Embryonic facial prominence (tissue), 1 donor: ENCODE results near the gene CALML4.
"Not testable (repeated sequence)": the region's sequence is repeated elsewhere in the genome, so short reads cannot be mapped to it uniquely, and the experiment has no call there.

Experiments
- DNase-seq: peaks from one replicate; pipeline ENCODE4 v3.0.0-alpha.2; 2016; ENCODE audit errors: extremely low spot score

The CALML4 gene, protein sequence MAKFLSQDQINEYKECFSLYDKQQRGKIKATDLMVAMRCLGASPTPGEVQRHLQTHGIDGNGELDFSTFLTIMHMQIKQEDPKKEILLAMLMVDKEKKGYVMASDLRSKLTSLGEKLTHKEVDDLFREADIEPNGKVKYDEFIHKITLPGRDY

DNA sequence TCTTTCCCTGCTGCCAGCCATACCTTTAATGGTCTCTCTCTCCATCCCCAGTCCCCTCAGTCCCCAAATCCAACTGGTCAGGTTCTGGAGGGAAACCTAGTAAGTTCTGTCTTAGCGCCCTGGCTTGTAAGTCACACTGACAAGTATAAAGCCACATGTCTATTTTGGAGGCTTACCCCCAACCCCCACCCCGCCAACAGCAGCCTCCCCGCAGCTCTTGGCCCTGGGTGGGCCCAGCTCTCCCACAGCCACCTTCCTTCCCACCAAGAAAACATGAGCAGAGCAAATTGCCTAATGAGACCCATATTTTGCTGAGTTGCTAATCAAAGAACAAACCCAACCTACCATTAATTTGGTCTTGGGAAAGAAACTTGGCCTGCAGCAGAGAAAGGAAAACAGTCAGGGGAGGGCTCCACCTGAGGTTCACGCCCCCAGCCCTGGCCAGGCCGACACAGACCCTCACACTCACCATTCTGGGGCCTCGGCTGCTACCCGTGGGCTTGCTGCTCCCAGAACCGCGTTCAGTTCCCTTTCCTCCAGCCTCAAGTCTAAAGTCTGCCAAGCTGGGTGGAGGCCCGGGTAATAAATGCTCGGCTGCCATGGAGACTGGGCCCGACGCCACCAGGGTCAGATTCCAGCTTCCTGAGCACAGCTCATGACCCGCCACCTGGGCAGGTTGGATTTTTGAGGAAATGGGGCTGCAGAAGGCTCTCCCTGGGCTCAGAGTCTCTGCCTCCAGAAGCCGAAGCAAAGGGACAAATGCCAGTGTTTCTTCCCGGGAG, at the start of gene CALML4:
CALML4 (minus strand) TSS at position 557 of the 782 bp plus-strand sequence; CDS start at position 472, 85 bp downstream.
- no peak for DNase-seq

DNA sequence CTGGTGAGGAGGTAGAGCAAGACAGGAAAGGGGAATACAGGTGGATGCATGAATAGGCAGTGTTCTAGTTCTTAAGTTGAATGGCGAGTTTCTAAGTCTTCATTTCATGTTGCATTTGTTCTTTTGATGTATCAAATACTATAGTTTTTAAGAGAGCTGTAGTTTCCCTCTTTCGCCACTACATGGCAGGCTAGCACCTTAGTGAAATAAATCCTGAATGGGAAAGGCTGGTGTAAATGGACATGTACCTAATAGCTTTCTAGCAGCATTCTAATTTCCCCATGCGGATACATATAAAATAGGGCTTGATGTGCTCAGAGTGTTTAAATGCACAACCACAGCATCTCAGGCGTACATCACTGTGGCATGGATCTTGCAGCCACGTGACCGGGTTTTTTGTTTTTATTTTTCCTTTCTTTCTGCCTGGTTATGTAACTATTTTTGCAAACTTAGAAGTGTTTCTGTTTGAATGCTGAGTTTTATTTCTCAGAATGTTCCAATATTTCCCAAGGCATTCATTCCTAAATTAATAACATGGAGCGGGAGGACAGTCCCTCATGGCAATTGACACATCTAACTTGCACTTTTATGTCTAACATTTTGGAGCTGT, 47.9 kb upstream of the CALML4 start:
- DNase-seq, result peak; percentile 47

DNA sequence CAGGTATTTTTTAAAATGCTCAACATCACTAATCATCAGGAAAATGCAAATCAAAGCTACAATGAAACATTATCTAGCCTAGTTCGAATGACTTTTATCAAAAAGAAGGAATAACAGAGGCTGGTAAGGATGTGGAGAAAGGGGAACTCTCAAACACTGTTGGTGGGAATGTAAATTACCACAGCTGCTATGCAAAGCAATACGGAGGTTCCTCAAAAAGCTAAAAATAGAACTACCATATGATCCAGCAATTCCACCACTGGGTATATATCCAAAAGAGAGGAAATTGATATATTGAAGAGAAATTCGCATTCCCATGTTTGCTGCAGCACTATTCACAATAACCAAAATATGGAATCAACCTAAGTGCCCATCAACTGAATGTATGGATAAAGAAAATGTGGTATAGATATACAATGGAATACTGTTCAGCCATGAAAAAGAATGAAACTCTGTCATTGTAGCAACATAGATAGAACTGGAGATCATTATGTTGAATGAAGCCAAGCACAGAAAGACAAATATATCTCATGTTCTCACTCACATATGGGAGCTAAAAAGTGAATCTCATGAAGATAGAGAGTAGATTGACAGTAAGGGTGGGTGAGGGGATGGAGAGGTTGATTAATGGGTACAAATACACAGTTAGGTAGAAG, 44.1 kb upstream of the CALML4 start:
- DNase-seq, result no peak

DNA sequence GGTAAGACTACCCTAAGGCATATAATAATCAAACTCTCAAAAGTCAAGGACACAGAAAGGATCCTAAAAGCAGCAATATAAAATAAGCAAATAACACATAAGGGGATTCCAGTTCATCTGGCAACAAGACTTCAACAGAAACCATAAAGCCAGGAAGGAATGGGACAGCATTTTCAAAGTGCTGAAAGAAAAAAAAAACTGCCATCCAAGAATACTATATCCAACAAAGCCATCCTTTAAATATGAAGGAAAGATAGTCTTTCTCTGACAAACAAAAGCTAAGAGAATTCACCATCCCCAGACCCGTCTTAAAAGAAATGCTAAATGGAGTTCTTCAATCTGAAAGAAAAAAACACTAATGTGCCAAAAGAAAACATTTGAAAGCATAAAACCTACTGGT, 39.1 kb upstream of the CALML4 start:
- no peak for DNase-seq

DNA sequence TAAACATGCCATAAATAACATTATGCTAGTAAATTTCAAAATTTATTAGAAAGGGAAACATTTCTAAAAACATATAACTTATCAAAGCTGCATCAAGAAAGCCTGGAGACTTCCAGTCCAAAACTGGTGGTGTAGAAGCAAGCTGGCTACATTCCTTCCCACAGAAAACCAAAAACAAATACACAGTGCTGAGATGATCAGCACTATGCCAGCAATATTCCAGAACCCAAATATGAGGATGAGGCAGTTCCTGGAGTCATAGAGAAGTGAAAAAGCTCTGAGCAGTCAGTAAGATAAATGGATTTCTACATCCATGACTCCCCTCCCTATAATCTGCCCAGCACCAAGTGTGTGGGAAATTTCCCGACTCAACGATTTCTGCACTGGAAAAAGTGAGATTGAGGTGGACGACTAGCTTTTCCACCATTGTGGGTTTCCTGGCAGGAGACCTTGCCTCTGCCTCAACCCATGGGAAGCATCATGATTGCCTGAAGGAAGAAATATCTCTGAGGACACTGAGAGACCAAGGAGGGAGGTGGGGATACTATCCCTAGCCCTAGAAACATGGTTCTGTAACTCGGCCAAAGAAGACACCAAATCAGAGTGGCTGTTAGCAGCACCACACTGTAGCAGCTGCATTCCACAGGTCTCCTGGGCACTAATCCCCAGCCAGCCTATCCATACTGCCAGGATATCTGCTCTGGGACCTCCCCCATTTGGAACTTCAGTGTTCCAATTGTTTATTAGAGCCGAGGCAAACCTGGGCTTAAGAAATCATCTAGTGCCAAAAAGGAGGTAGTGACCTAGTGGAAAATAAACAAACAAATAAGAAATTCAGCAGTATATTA, 36.2 kb upstream of the CALML4 start:
- no peak for DNase-seq

DNA sequence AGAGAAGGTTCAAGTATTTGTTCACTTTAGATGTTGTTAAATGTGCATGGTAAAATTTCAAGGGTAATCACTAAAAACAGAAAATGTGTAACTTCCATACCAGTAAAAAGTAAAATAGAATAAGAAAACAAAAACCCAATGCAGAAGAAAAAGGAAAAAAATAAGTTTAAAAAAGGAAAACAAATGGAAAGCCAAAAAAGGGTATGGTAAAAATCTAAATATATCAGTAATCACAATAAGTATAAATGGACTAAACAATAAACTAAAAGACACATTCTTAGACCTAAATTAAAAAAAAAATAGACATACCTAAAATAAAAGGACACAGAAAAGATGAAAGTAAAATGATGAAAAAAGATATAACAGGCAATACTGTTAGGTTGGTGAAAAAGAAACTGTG, 33.9 kb upstream of the CALML4 start:
- DNase-seq, result no peak

DNA sequence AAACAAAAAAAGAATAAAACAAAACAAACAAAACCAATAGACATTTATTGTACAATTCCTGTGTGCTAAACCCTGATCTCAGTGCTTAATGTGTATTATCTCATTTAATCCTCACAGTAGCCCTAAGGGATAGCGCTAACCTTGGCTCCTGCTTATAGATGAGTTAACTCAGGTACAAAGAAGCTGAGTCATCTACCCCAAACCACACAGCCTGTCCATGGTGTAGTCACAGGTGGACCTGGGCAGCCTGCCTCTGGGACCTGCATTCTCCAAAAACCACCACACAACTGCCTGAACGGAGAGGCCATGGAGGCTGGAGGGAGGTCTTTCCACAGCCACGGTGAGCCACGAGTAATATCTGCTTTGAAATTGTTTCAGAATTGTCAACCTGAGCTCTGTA, 29.9 kb upstream of the CALML4 start:
- DNase-seq, result no peak

DNA sequence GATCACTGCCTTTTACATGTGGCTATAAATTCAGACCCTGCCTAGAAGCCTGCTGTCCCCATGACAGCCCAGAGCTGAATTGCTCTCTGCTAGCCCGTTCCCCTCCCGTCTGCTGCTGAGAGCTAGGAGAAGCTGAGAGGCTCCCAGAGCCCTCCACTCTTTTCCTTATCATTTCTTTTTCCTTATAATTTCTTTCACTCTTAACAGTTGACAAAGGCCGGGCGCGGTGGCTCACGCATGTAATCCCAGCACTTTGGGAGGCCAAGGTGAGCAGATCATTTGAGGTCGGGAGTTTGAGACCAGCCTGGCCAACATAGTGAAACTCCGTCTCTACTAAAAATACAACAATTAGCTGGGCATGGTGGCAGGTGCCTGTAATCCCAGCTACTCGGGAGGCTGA, 29.4 kb upstream of the CALML4 start:
- not testable (repeated sequence) for DNase-seq

DNA sequence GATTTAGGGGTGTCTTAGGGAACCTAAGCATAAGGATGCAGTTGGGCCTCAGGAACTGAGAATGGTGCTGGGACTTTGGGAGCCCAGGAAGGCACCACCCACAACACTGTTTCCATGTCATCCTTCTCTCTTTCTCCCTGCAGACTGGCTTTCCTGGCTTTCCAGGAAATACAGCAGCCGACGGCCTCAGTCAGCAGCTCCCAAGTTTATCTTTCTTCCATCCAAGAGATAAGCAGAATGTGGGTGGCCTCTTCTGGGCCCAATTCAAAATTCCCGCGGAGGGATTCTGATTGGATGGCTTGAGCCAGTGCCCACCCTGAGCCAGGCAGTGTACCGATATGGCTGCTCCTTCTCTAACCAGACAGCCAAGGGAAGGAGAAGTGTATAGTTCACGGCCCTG, 28.9 kb upstream of the CALML4 start:
- DNase-seq, result no peak

DNA sequence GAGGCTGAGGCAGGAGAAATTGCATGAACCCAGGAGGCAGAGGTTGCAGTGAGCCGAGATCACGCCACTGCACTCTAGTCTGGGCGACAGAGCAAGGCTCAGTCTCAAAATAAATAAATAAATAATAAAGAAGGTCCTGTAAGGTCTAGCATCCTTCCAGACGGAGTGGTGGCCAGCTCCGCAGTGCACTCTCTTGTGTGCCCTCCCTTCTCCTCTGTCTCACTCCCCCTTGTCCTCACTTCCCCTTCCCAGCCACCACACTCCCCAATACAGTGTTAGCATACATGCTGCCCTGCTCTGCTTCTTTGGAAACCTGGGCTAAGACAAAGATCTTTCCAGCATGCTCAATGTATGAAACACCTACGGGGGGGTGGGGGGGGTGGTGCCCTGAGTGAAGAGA, 27.8 kb upstream of the CALML4 start:
- no peak for DNase-seq

DNA sequence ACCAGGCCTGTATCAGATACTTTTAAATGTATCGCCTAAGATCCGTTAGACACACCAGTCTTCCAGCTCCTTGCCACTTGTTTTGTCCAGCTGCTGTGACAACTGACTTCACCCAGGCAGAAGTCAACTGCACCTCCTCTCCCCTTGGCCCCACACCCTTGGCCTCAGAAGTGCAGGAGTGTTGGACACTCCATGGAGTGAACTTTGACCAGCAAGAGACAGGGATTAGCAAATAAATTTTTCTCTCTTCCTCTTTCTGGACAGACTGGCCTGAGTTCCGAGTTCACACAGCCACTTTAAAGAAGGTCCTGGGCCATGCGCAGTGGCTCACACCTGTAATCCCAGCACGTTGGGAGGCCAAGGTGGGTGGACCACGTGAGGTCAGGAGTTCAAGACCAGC, 27.3 kb upstream of the CALML4 start:
- DNase-seq, result no peak

DNA sequence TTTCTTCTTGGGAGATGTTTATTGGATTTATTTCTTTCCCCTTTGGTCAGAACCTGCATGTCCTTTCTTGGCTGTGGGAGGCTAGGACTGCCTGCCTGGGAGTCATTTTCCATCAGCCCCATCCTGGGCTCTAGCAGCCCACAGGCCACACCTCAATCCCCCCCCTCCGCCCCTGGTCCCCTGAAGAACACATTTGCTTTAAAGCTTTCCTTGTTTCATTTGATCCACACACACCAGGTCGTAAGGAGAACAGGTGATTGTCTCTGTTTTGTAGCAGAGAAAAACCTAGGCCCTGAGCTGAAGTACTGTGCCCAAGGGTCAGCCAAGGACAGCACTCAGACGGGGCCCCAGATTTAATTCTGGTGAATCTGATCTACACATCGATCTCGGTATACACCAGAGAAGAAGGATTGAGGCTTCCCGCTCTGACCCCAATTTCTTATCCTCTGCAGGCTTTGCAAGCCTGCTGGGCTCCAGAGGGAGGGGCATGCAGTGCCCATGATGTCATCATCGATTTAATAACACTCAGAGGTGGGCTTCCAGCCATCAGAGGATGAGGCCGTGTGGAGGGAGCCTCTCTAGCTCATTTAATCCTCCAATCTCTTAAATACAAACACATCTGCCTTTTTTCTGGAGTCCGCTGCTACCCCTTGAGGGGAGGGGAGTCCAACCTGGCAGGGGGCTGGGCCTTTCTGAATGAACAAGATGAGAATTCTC, 26.1 kb upstream of the CALML4 start:
- DNase-seq, result no peak

DNA sequence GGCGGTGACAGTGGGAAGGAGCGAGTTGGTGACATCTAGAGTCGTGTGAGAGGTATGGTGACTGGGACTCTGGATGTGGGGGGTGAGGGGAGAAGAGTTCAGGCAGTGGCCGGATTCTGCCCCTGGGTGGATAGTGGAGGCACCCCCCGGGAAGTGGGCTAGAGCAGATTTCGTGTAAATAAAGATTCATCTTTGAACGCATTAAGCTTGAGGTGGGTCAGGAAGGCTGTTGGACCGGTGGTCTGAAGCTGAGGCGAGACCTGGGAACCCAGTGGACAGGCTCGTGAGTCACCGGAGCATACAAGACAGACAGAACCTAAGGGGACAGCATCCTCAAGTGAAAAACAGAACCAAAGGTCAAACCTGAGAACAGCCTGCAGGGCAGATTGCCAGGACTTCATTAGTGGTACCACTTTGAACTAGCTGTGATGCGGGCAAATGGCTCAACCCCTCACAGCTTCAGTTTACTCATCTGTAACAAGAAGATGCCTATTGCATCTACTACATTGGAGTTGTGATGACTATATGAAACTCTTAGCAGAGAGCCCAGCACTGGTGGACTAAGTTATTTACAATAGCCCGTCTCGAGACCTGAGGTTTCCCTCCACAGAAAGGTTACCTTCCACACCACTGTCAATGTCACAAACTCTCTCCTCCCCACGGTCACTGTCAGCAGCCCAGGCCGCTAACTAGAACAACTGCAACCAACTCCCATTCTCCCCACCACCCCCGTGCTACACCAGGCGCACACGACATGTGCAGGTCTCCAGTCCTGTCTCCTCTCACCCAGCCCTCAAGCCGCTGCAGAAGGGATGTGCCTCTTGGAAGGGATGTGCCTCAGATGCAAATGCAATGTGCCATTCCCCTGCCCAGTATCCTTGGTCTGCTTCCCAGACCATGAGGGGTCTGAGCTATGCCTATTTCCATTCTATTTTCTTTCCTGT, 25.3 kb upstream of the CALML4 start:
- no peak for DNase-seq

DNA sequence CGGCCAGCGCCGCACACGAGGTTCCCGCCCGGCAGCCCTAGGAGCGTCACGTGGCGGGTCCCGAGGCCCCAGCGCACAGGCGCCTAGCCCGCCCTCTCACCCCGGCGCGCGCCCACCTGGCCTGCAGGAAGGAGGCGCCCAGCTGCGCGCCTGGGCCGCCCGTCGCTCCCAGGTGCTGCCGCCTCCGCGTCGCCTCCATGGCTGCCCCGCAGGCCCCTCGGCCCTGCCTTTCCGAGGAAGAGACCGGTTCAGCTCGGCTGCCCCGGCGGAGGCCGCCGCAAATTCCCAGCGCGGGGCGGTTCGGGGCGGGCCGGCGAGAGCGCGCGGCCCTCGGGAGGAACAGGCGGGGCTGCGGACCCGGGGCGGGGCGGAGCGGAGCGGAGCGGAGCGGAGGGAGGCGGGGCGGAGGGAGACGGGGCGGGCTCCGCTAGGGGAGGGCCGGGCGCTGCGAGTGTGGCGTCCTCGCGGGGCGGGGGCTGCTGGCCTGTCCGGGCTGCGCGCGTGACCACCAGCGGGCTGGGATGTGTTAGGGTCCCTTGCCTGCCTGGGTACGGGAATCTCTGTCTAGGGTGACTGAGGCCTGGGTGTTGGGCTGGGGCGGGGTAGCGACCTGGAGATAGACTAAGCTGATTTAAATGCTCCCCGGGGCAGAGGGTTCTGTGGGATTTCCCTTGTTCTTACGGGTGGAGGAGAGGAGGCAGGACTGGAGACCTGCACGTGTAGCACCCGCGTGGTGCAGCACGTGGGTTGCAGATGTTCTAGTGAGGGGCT, 24.4 kb upstream of the CALML4 start, which contains the start of gene CLN6:
CLN6 (minus strand) TSS at position 343 of the 771 bp plus-strand sequence; CDS start at position 199, 144 bp downstream.
- peak; percentile 60 for DNase-seq

DNA sequence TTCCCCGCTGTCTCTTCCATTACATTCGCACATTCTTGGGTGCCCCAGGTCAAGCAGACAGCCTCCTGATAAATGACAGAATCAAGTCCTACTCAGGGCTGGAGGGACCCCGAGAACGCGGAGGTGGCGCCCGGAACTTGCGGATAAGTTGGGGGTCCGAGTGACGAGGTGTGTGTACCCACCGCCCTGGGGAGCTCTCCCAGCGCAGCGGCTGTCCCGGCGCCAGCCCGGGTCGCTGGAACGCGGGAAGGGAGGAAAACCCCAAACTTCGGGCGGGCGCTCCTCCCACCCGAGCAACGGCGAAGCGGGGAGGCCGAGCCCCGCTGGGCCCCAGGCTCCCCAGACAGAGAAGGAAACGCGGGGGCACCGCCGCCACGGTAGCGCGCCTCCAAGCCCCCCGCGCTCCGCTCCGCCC, 23.8 kb upstream of the CALML4 start:
- no peak for DNase-seq

DNA sequence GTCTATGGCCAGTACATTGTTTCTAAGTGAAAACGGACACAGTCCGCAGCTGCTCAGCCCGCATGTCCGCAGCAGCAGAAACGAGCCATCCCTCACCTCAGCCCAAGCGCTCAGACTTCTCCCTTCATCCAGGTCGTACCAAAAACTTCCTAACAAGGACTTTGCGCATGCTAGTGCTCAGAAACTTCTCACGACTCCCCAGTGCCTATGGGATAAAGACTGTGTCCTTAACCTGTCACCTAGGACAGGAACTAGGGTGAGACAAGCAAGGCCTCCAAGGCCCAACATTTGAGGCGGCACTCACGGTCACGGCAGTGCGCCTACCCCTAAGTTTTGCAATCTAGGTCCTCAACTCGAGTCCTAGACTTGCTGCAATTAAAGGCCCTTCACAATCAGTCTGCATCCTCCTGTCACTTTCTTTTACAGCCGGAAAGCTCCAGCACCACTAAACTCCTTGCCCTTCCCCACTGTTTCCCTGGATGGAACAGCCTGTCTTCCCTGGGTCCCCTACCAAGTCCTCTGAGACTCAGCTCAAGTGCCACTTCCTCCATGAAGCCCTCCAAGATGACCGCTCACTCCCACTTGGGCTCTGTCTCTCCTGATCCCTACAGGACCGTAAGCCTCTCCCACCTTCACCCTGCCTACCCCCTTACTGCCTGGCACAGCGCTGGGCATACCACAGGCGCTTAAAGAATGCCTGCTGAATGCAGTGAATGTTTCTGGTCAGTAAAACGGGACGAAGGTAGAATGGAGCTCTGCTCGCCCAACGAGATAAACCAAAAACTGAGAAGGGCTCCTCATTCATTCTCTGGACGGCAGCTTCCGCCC, 23.2 kb upstream of the CALML4 start:
- no peak for DNase-seq

DNA sequence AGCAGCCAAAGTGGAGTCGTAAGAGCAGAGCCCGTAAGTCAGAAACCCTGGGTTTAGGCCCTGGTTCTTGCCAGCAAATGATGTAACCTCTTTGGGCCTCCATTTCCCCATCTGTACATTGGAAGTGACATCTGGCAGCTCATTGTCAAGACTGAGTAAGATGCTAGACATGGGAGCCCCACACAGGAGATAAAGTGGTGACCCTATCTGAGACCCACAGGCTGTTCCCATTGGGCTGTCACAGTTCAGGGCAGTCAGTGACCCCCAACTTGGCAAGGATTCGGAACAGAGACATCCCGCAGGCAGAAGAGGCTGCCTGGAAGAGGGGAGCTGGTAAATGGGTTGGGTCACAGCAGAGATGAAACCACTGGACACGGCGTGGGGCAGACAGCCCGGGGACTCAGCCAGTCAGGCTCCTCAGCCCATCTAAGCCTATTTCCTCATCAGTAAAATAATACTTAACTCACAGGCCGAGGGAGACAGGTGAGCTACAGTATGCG, 22.6 kb upstream of the CALML4 start:
- no peak for DNase-seq

DNA sequence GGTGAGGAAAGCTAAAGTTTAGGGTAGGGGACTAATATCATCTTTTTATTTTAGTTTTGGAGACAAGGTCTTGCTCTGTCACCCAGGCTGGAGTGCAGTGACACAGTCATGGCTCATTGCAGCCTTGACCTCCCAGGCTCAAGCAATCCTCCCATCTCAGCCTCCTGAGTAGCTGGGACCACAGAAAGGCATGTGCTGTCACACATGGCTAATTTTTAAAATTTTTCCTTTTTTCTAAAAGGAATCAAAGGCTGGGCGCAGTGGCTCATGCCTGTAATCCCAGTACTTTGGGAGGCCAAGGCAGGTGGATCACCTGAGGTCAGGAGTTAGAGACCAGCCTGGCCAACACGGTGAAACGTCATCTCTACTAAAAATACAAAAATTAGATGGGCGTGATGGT, 20.3 kb upstream of the CALML4 start:
- DNase-seq, result not testable (repeated sequence)
